H1 (cell line): ENCODE results near the gene DLGAP5. TPM values are rescaled to one million over a fixed set of nuclear protein-coding genes. Genes with fewer than 3 reads are reported as not detected.

Source experiments
- CTCF ChIA-PET: fragments of 300-600 bp; sonication (Branson Sonifier 250); formaldehyde crosslinking; loops from one replicate; lab custom pipeline; 2021; ENCODE audit not compliant: partially characterized antibody; lab: Charles Lee
- POLR2A ChIA-PET: fragments of 300-600 bp; sonication (Branson Sonifier 250); formaldehyde crosslinking; loops from one replicate; lab custom pipeline; 2021; ENCODE audit warnings: inconsistent platforms; ENCODE audit not compliant: partially characterized antibody; lab: Charles Lee
- DNase-seq, 2 experiments: peaks; one replicate each; pipeline versions ENCODE4 v3.0.0 to v3.0.0-alpha.2; 2010 to 2022; ENCODE audit warnings: low spot score in 2 of 2, low read depth in 1 of 2, mixed read lengths in 1 of 2
- FAIRE-seq: peaks from 2 replicates; lab custom pipeline; 2011; peaks lifted over from hg19 to GRCh38; lab: Jason Lieb, UNC
- H2AFZ ChIP-seq: 2 replicates; pipeline ENCODE4 v1.8.1; 2012; ENCODE audit warnings: low read length, inconsistent platforms
- H2AK5ac ChIP-seq: 2 replicates; pipeline ENCODE4 v1.6.1; 2013; ENCODE audit warnings: low read depth, low read length
- H2BK120ac ChIP-seq: replicated peaks from 2 replicates; pipeline ENCODE3; 2013; ENCODE audit warnings: low read depth, low read length, inconsistent platforms
- H2BK12ac ChIP-seq: 2 replicates; pipeline ENCODE4 v1.6.1; 2013; ENCODE audit warnings: low read depth, low read length
- H2BK15ac ChIP-seq: 2 replicates; pipeline ENCODE4 v1.6.1; 2013; ENCODE audit warnings: low read length
- H2BK20ac ChIP-seq: 2 replicates; pipeline ENCODE4 v1.6.1; 2013; ENCODE audit warnings: low read length
- H2BK5ac ChIP-seq: 2 replicates; pipeline ENCODE4 v1.6.1; 2013; ENCODE audit warnings: low read depth, low read length
- H3K14ac ChIP-seq: 2 replicates; pipeline ENCODE4 v1.6.1; 2013; ENCODE audit warnings: inconsistent platforms; ENCODE audit not compliant: insufficient read length
- H3K18ac ChIP-seq: 2 replicates; pipeline ENCODE4 v1.6.1; 2013; ENCODE audit warnings: low read length; ENCODE audit errors: extremely low read depth
- H3K23ac ChIP-seq: 2 replicates; pipeline ENCODE4 v1.6.1; 2013; ENCODE audit warnings: inconsistent platforms; ENCODE audit not compliant: insufficient read length
- H3K23me2 ChIP-seq: 2 replicates; pipeline ENCODE4 v1.6.1; 2013; ENCODE audit warnings: low read depth, low read length
- H3K27ac ChIP-seq: 2 replicates; pipeline ENCODE4 v1.6.1; 2011; ENCODE audit warnings: low read depth, low read length, inconsistent platforms
- H3K27me3 ChIP-seq, 4 experiments: replicated peaks in 1 of 4; 1 replicate in 1 of 4; 2 replicates in 3 of 4; pipeline versions ENCODE4 v1.6.1 to v1.8.1; 2011 to 2013; ENCODE audit warnings: low read length in 3 of 4, mild to moderate bottlenecking in 3 of 4, inconsistent platforms in 2 of 4, mixed read lengths in 2 of 4, moderate library complexity in 1 of 4; ENCODE audit not compliant: control insufficient read depth in 3 of 4, insufficient read depth in 3 of 4; ENCODE audit errors: extremely low read depth in 1 of 4
- H3K36me3 ChIP-seq, 4 experiments: 2 replicates each; pipeline versions ENCODE4 v1.6.1 to v1.8.1; 2011 to 2013; ENCODE audit warnings: mild to moderate bottlenecking in 4 of 4, low read length in 3 of 4, moderate library complexity in 2 of 4, control low read depth in 1 of 4, inconsistent platforms in 1 of 4; ENCODE audit not compliant: insufficient read depth in 4 of 4, control insufficient read depth in 2 of 4
- H3K4ac ChIP-seq: replicated peaks from 2 replicates; pipeline ENCODE3; 2013; ENCODE audit warnings: low read length, low read depth, mixed read lengths, inconsistent platforms; ENCODE audit not compliant: insufficient read length
- H3K4me1 ChIP-seq, 4 experiments: replicated peaks in 1 of 4; 1 replicate in 1 of 4; 2 replicates in 3 of 4; pipeline versions ENCODE4 v1.6.1 to v1.8.1; 2011 to 2013; ENCODE audit warnings: low read length in 3 of 4, inconsistent platforms in 2 of 4, mixed read lengths in 1 of 4; ENCODE audit not compliant: insufficient read depth in 4 of 4, control insufficient read depth in 3 of 4
- H3K4me2 ChIP-seq, 2 experiments: 2 replicates each; pipeline versions ENCODE4 v1.6.1 to v1.8.1; 2011 to 2013; ENCODE audit warnings: low read depth in 2 of 2, low read length in 2 of 2, control low read depth in 1 of 2, inconsistent platforms in 1 of 2, mild to moderate bottlenecking in 1 of 2; ENCODE audit not compliant: insufficient read depth in 1 of 2
- H3K4me3 ChIP-seq, 4 experiments: fragments of 200-600, 300-600 bp in 1 of 4; sonication (generic), shearing (Covaris generic), sonication (Bioruptor Twin) in 1 of 4; 2 replicates each; pipeline versions ENCODE4 v1.5.1 to v1.8.1; 2011 to 2016; ENCODE audit warnings: low read length in 4 of 4, low read depth in 3 of 4, control low read depth in 2 of 4, inconsistent platforms in 2 of 4, mild to moderate bottlenecking in 2 of 4, mixed read lengths in 1 of 4, moderate library complexity in 1 of 4; ENCODE audit not compliant: insufficient read depth in 2 of 4; ENCODE audit errors: extremely low read depth in 1 of 4
- H3K56ac ChIP-seq: replicated peaks from 2 replicates; pipeline ENCODE3; 2013; ENCODE audit warnings: low read depth, mild to moderate bottlenecking, mixed read lengths, low read length, inconsistent platforms; ENCODE audit not compliant: insufficient read length
- H3K79me1 ChIP-seq: 2 replicates; pipeline ENCODE4 v1.6.1; 2013; ENCODE audit warnings: low read depth, low read length, control low read depth
- H3K79me2 ChIP-seq, 2 experiments: 2 replicates each; pipeline versions ENCODE4 v1.6.1 to v1.8.1; 2012 to 2013; ENCODE audit warnings: low read length in 2 of 2, mild to moderate bottlenecking in 2 of 2, inconsistent platforms in 1 of 2; ENCODE audit not compliant: insufficient read depth in 2 of 2, control insufficient read depth in 1 of 2
- H3K9ac ChIP-seq, 4 experiments: replicated peaks in 1 of 4; 1 replicate in 1 of 4; 2 replicates in 3 of 4; pipeline versions ENCODE4 v1.6.1 to v1.8.1; 2011 to 2013; ENCODE audit warnings: low read depth in 3 of 4, low read length in 3 of 4, control low read depth in 2 of 4, mild to moderate bottlenecking in 2 of 4, moderate library complexity in 2 of 4, inconsistent platforms in 1 of 4; ENCODE audit errors: extremely low read depth in 1 of 4
- H3K9me3 ChIP-seq, 2 experiments: 2 replicates each; pipeline versions ENCODE4 v1.6.1 to v1.8.1; 2012 to 2013; ENCODE audit warnings: mild to moderate bottlenecking in 2 of 2, moderate library complexity in 2 of 2, control low read depth in 1 of 2, inconsistent platforms in 1 of 2, low read depth in 1 of 2, low read length in 1 of 2, mixed read lengths in 1 of 2; ENCODE audit not compliant: insufficient read depth in 2 of 2
- H4K20me1 ChIP-seq, 2 experiments: replicated peaks in 1 of 2; 2 replicates each; pipeline versions ENCODE3 to v1.8.1; 2011 to 2013; ENCODE audit warnings: inconsistent platforms in 2 of 2, low read length in 2 of 2, mild to moderate bottlenecking in 1 of 2; ENCODE audit not compliant: insufficient read depth in 2 of 2, control insufficient read depth in 1 of 2
- H4K5ac ChIP-seq: 2 replicates; pipeline ENCODE4 v1.6.1; 2013; ENCODE audit warnings: low read length, low read depth, mixed read lengths, inconsistent platforms; ENCODE audit not compliant: insufficient read length
- H4K8ac ChIP-seq: 2 replicates; pipeline ENCODE4 v1.8.0; 2013; ENCODE audit warnings: mild to moderate bottlenecking, moderate library complexity, low read length, inconsistent platforms; ENCODE audit not compliant: insufficient read depth; ENCODE audit errors: extremely low read depth
- H4K91ac ChIP-seq: replicated peaks from 2 replicates; pipeline ENCODE3; 2013; ENCODE audit warnings: low read length, mixed read lengths, inconsistent platforms; ENCODE audit not compliant: insufficient read length
- BACH1 ChIP-seq: IDR thresholded peaks from 2 replicates; pipeline ENCODE4 v1.6.1; 2012; ENCODE audit warnings: low read length, improper control_type of control experiment
- KDM5A ChIP-seq: fragments of 200-600 bp; IDR thresholded peaks from 2 replicates; pipeline ENCODE4 v1.7.1; 2012; ENCODE audit warnings: mild to moderate bottlenecking, low read length, inconsistent platforms, mixed read lengths
- RAD21 ChIP-seq, 2 experiments: IDR thresholded peaks in 1 of 2; conservative IDR thresholded peaks in 1 of 2; 2 replicates each; pipeline ENCODE4 v1.6.1; 2011; ENCODE audit warnings: low read depth in 2 of 2, low read length in 2 of 2, improper control_type of control experiment in 1 of 2, inconsistent platforms in 1 of 2, mild to moderate bottlenecking in 1 of 2, moderate library complexity in 1 of 2
- WGBS, 2 experiments: shearing (Covaris generic) in 1 of 2; methylation state at CpG; one replicate each; pipeline versions ENCODE4 v1.1.6 to v1.1.7; 2013 to 2015; ENCODE audit warnings: low lambda C conversion rate in 2 of 2, mixed read lengths in 2 of 2, inconsistent platforms in 1 of 2, low coverage in 1 of 2, missing lambda C conversion rate in 1 of 2; ENCODE audit not compliant: insufficient replicate concordance in 2 of 2, insufficient coverage in 1 of 2, insufficient read length in 1 of 2; ENCODE audit errors: extremely low coverage in 1 of 2, missing lambda C conversion rate in 1 of 2; 5-methylcytosine and 5-hydroxymethylcytosine counted together
- polyA plus RNA-seq, 7 experiments: library from polyadenylated mRNA; depleted of rRNA in 3 of 7; stranded (reverse) in 5 of 7; unstranded in 2 of 7; fragments of >200 nt in 5 of 7; fragments of 200-250 nt in 2 of 7; gene quantifications; 1 replicate in 5 of 7; 2 replicates in 1 of 7; 4 replicates in 1 of 7; pipeline versions ENCODE4 v1.2.1 to v1.2.3, GENCODE V29; 2011 to 2013; ENCODE audit warnings: missing spikeins in 2 of 7, mixed read lengths in 2 of 7
- total RNA-seq: library from RNA; stranded (reverse); fragmentation: NEBNext Ultra II Directional; extraction: Animal tissue kit (Norgen Biotek cat#: 25700); gene quantifications from 2 replicates; pipeline ENCODE4 v1.2.1, GENCODE V29; 2021

DLGAP5 gene
- total and polyA plus RNA-seq, 2 of the 8 experiments (the other 6 are each of a cell fraction or from before 2014, with no cell fraction given), result 16.9 to 155 TPM

DNA sequence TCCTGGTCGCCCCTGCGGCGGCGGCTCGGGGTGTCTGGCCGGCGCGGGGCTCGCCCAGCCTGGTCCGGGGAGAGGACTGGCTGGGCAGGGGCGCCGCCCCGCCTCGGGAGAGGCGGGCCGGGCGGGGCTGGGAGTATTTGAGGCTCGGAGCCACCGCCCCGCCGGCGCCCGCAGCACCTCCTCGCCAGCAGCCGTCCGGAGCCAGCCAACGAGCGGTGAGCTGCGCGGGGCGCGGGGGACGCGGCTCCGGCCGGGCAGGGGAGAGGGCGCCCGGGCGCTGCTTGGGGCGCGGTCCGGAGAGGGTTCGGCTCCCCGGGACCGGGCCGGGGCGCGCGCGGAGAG is 62.3 kb downstream of the DLGAP5 start, which contains the start of gene LGALS3:
Gene LGALS3 (plus strand): TSS at position 167 of the 342 bp plus-strand sequence. CDS start 8,122 bp downstream, outside the sequence.
- H3K4me2 ChIP-seq, result peak within 1 kb of the TSS; percentile 81 to 91
- FAIRE-seq, result no peak
- no peaks in the 10 kb centered on the region for H3K79me1 ChIP-seq
- H2AK5ac ChIP-seq, result no peak within 1 kb of the TSS
- no peak within 1 kb of the TSS for H3K4ac ChIP-seq
- H4K20me1 ChIP-seq, result no peaks in the 10 kb centered on the region
- 0 out of 2 replicates have a peak within 1 kb of the TSS, but pooled peaks have one; percentile 3 for H2BK12ac ChIP-seq
- peak within 1 kb of the TSS; percentile 19 for H3K18ac ChIP-seq
- no peaks in the 10 kb centered on the region for H3K79me2 ChIP-seq
- H3K27me3 ChIP-seq, result peaks cover 0 to 30% (median 17%) of the 10 kb centered on the region in 4 experiments; a peak in 6 of 7 replicates
- peak within 1 kb of the TSS in 1 of 4 experiments; percentile 61; a peak in 1 of 7 replicates for H3K9ac ChIP-seq
- no peaks in the 10 kb centered on the region for H3K9me3 ChIP-seq
- H2AFZ ChIP-seq, result 0 out of 2 replicates have a peak within 1 kb of the TSS, but pooled peaks have one; percentile 52
- no peak within 1 kb of the TSS for H2BK5ac ChIP-seq
- WGBS, 2 experiments, result 1% methylated on average over 12 of the region's 50 CpGs; no CpG with 5 or more reads in 1 of the 2 experiments
- no peak within 1 kb of the TSS for H3K23ac ChIP-seq
- no peak within 1 kb of the TSS for H2BK120ac ChIP-seq
- H3K14ac ChIP-seq, result no peak within 1 kb of the TSS
- no peak within 1 kb of the TSS for H3K56ac ChIP-seq
- no peak for DNase-seq
- peaks cover 10% of the 10 kb centered on the region for H3K23me2 ChIP-seq
- H2BK20ac ChIP-seq, result no peak within 1 kb of the TSS
- H2BK15ac ChIP-seq, result no peak within 1 kb of the TSS
- peak in 1 of 2 experiments; percentile 4; a peak in 1 of 4 replicates for TF ChIP-seq RAD21 (IDR thresholded peaks at IDR 0.05 in 1 of 2, conservative IDR thresholded peaks at IDR 0.05 in 1 of 2; ENCODE audit: low read depth in 2 of 2, low read length in 2 of 2)
- TF ChIP-seq BACH1, result no peak
- TF ChIP-seq KDM5A, result no peak
- POLR2A ChIA-PET, result interaction anchor here (1.3 to 3.8 kb wide), 6 partner anchors 12 to 77 kb away, joined by 3 to 11 read pairs (median 6); partner anchors contain the start of gene MAPK1IP1L
- no peaks in the 10 kb centered on the region for H3K36me3 ChIP-seq
- CTCF ChIA-PET, result interaction anchor here (1.3 kb wide), 1 partner anchor 26 kb away, joined by 4 read pairs; no protein-coding TSS in a partner anchor
- H3K4me1 ChIP-seq, result peaks cover 0 to 3% (median 1%) of the 10 kb centered on the region in 4 experiments; a peak in 2 of 7 replicates
- H4K91ac ChIP-seq, result no peak within 1 kb of the TSS
- no peak within 1 kb of the TSS for H3K27ac ChIP-seq
- peak within 1 kb of the TSS; percentile 53 to 74 (median 62) for H3K4me3 ChIP-seq
- no peak within 1 kb of the TSS for H4K5ac ChIP-seq
- peak within 1 kb of the TSS; percentile 86 for H4K8ac ChIP-seq
